ENCODE data around the gene CPSF4. TPM values are rescaled to one million over a fixed set of nuclear protein-coding genes. Genes with fewer than 3 reads are reported as not detected.

The CPSF4 gene
- total RNA-seq, 1 experiment from 2014 or later, result 98.2 TPM

GRCh38 chr7:99461221-99461620, 22.5 kb downstream of the CPSF4 start:
- no peaks in the 10 kb centered on the region for H3K4me1 ChIP-seq (ENCODE audit: insufficient read depth, low read length)
- no peak overlapping the region for H3K23ac ChIP-seq (ENCODE audit: insufficient read length, low read depth, low read length)
- H3T11ph ChIP-seq (ENCODE audit: low read length), result no peak overlapping the region
- TF ChIP-seq CTCF (conservative IDR thresholded peaks at IDR 0.05), result peak; percentile 26; the same call in 2 of the 3 replicates
- H3K27me3 ChIP-seq (ENCODE audit: insufficient read depth, low read length), result no peaks in the 10 kb centered on the region
- no peak overlapping the region for H4K5ac ChIP-seq (ENCODE audit: insufficient read length, low read depth, low read length)
- no peak overlapping the region for H4K91ac ChIP-seq (ENCODE audit: insufficient read length, low read depth, low read length)
- H2AFZ ChIP-seq (ENCODE audit: low read length), result no peak overlapping the region
- no peak overlapping the region for H3K4me3 Mint-ChIP-seq
- H3K36me3 Mint-ChIP-seq (ENCODE audit: insufficient read depth in 1 of 3, low read depth in 3 of 3), result peaks cover 42 to 78% (median 62%) of the 10 kb centered on the region in 3 experiments
- no peak overlapping the region for H2BK15ac ChIP-seq (ENCODE audit: low read depth, low read length)
- no peak overlapping the region for H3K27ac Mint-ChIP-seq
- H2BK12ac ChIP-seq (ENCODE audit: insufficient read length, low read depth, low read length), result no peak overlapping the region
- no peak overlapping the region for H3K56ac ChIP-seq (ENCODE audit: insufficient read length, low read depth, low read length)
- no peak overlapping the region for H2BK20ac ChIP-seq (ENCODE audit: low read depth, low read length, poor library complexity, severe bottlenecking)
- no peaks in the 10 kb centered on the region for H4K20me1 ChIP-seq (ENCODE audit: control insufficient read depth, insufficient read depth, insufficient read length)
- no peak overlapping the region for H3K4me2 ChIP-seq (ENCODE audit: insufficient read depth, insufficient read length, low read length)
- peaks cover 11% of the 10 kb centered on the region for H3K79me1 ChIP-seq (ENCODE audit: insufficient read depth, low read depth, low read length, poor library complexity, severe bottlenecking)
- no peak overlapping the region for H3K18ac ChIP-seq (ENCODE audit: insufficient read length, low read depth, low read length)
- H3K9ac ChIP-seq (ENCODE audit: extremely low read depth, insufficient read length, low read length), result no peak overlapping the region
- H2BK5ac ChIP-seq (ENCODE audit: insufficient read length, low read length), result no peak overlapping the region
- H3K9me3 ChIP-seq (ENCODE audit: control insufficient read depth, low read depth, low read length), result no peaks in the 10 kb centered on the region
- no peak overlapping the region for H2AK5ac ChIP-seq (ENCODE audit: insufficient read length, low read length)
- no peak overlapping the region for H3K27ac ChIP-seq (ENCODE audit: insufficient read length, low read depth, low read length)
- no peak overlapping the region for H2BK120ac ChIP-seq (ENCODE audit: low read depth, low read length, poor library complexity, severe bottlenecking)
- DNase-seq, result no peak
- H3K27me3 Mint-ChIP-seq (ENCODE audit: low read depth), result no peaks in the 10 kb centered on the region; the same call in none of the 2 replicates
- H3K9me3 Mint-ChIP-seq, result 0 out of 5 replicates have a peak, but pooled peaks cover 2 to 3% of the 10 kb centered on the region in 2 experiments
- H3K4me1 Mint-ChIP-seq, result peaks cover 8 to 9% of the 10 kb centered on the region in 2 experiments
- H3K14ac ChIP-seq (ENCODE audit: insufficient read depth, low read length), result no peak overlapping the region
- no CpG with 5 or more reads among the region's 2 CpGs for WGBS (ENCODE audit: extremely low coverage, insufficient read length, low lambda C conversion rate)
- H3K23me2 ChIP-seq (ENCODE audit: insufficient read length, low read depth, low read length, poor library complexity, severe bottlenecking), result peaks cover 6% of the 10 kb centered on the region
- H3K79me2 ChIP-seq (ENCODE audit: insufficient read depth, low read length), result peaks cover 21% of the 10 kb centered on the region; the same call in 1 of the 2 replicates
- H3K4ac ChIP-seq (ENCODE audit: low read depth, low read length), result no peak overlapping the region
- no peak overlapping the region for H4K8ac ChIP-seq (replicated peaks; ENCODE audit: insufficient read length, low read depth, low read length)

Measured in H9 (cell line).